T-cell (primary cell): ENCODE data around the gene UPP2. TPM values are rescaled to one million over a fixed set of nuclear protein-coding genes. Genes with fewer than 3 reads are reported as not detected.

Experiments
- ATAC-seq, 4 experiments: fragments of 200-7000 bp in 3 of 4; fragments of 150-1000 bp in 1 of 4; cut with Tn5 transposase; replicated peaks in 1 of 4; 1 replicate in 3 of 4; 2 replicates in 1 of 4; pipeline ENCODE4 v1.10.0; 2021; ENCODE audit warnings: moderate library complexity in 3 of 4, mild to moderate bottlenecking in 2 of 4, moderate number of reproducible peaks in 1 of 4
- CTCF ChIA-PET, 2 donors: fragments of 300-600 bp; sonication (Branson Sonifier 250); formaldehyde crosslinking; loops; one replicate each; lab custom pipeline; 2022; ENCODE audit warnings: antibody characterized with exemption in 2 of 2; lab: Charles Lee
- POLR2A ChIA-PET, 2 donors: fragments of 300-600 bp; sonication (Branson Sonifier 250); formaldehyde crosslinking; loops; one replicate each; lab custom pipeline; 2022; ENCODE audit warnings: antibody characterized with exemption in 2 of 2; lab: Charles Lee
- DNase-seq, 35 experiments: peaks; one replicate each; pipeline versions ENCODE4 v3.0.0 to v3.0.0-alpha.2; 2013 to 2023
- H3K27ac ChIP-seq: one replicate; pipeline ENCODE4 v1.5.1; 2013; ENCODE audit warnings: low read length
- H3K27me3 ChIP-seq, 2 experiments: replicated peaks in 1 of 2; 1 replicate in 1 of 2; 2 replicates in 1 of 2; pipeline versions ENCODE4 v1.6.1 to v1.7.0; 2013; ENCODE audit warnings: low read length in 1 of 2, mixed read lengths in 1 of 2; ENCODE audit not compliant: control insufficient read depth in 2 of 2, insufficient read depth in 2 of 2; ENCODE audit errors: extremely low read depth in 1 of 2
- H3K36me3 ChIP-seq, 2 donors: 1 replicate in 1 of 2; 2 replicates in 1 of 2; pipeline versions ENCODE4 v1.6.1 to v1.7.0; 2013; ENCODE audit warnings: low read length in 1 of 2; ENCODE audit not compliant: control insufficient read depth in 2 of 2, insufficient read depth in 1 of 2; ENCODE audit errors: extremely low read depth in 1 of 2
- H3K4me1 ChIP-seq, 2 experiments: 1 replicate in 1 of 2; 2 replicates in 1 of 2; pipeline versions ENCODE4 v1.6.1 to v1.7.0; 2013; ENCODE audit warnings: low read length in 2 of 2, mixed read lengths in 1 of 2; ENCODE audit not compliant: insufficient read depth in 2 of 2, control insufficient read depth in 1 of 2; ENCODE audit errors: extremely low read depth in 1 of 2
- H3K4me3 ChIP-seq, 2 donors: 1 replicate in 1 of 2; 2 replicates in 1 of 2; pipeline versions ENCODE4 v1.5.1 to v1.7.0; 2013; ENCODE audit warnings: mild to moderate bottlenecking in 2 of 2, low read length in 1 of 2, moderate library complexity in 1 of 2; ENCODE audit not compliant: control insufficient read depth in 1 of 2; ENCODE audit errors: extremely low read depth in 1 of 2
- H3K9me3 ChIP-seq: 2 replicates; pipeline ENCODE4 v1.7.0; 2013
- H3K27ac Mint-ChIP-seq, 2 donors: one replicate each; pipeline ENCODE4 v1.8.0; 2020 to 2021; ENCODE audit warnings: mild to moderate bottlenecking in 2 of 2, mixed read lengths in 2 of 2
- H3K27me3 Mint-ChIP-seq, 2 donors: one replicate each; pipeline ENCODE4 v1.8.0; 2021 to 2022; ENCODE audit warnings: mixed read lengths in 2 of 2
- H3K36me3 Mint-ChIP-seq: one replicate; pipeline ENCODE4 v1.8.0; 2021; ENCODE audit warnings: mixed read lengths
- H3K4me1 Mint-ChIP-seq, 3 donors: one replicate each; pipeline ENCODE4 v1.8.0; 2020 to 2022; ENCODE audit warnings: mixed read lengths in 3 of 3, mild to moderate bottlenecking in 1 of 3
- H3K4me3 Mint-ChIP-seq, 3 donors: one replicate each; pipeline ENCODE4 v1.8.0; 2020 to 2022; ENCODE audit warnings: mild to moderate bottlenecking in 3 of 3, mixed read lengths in 3 of 3, moderate library complexity in 3 of 3
- H3K9me3 Mint-ChIP-seq, 3 donors: one replicate each; pipeline ENCODE4 v1.8.0; 2020 to 2022; ENCODE audit warnings: mixed read lengths in 3 of 3
- WGBS: methylation state at CpG from one replicate; pipeline ENCODE4 v1.1.5; 2013; ENCODE audit warnings: missing lambda C conversion rate; ENCODE audit not compliant: insufficient coverage; 5-methylcytosine and 5-hydroxymethylcytosine counted together
- total RNA-seq, 35 experiments: library from RNA in 6 of 35; stranded (reverse) in 6 of 35; fragments of 120-200 nt in 1 of 35; gene quantifications; one replicate each; pipeline versions ENCODE4 v1.2.1 to v1.2.4 and lab custom pipeline; 2013 to 2026

UPP2 gene
- total RNA-seq, 5 donors from 2014 or later (not counting 1 experiment from before 2014, with no cell fraction given) = not detected

GRCh38 chr2:158066046-158066713 is 35.5 kb upstream of the UPP2 start:
- H3K27ac Mint-ChIP-seq = no peak overlapping the region
- H3K36me3 Mint-ChIP-seq = no peaks in the 10 kb centered on the region
- H3K4me3 Mint-ChIP-seq = no peak overlapping the region
- H3K36me3 ChIP-seq = no peaks in the 10 kb centered on the region
- ChIA-PET POLR2A (no interaction called here), CTCF (no interaction called here)
- no peaks in the 10 kb centered on the region for H3K4me1 Mint-ChIP-seq
- no peak for DNase-seq
- no peak overlapping the region for H3K4me3 ChIP-seq
- no peaks in the 10 kb centered on the region for H3K9me3 ChIP-seq
- H3K4me1 ChIP-seq = no peaks in the 10 kb centered on the region
- WGBS = no CpG with 5 or more reads among the region's 3 CpGs
- H3K27me3 Mint-ChIP-seq = peaks cover 3 to 5% of the 10 kb centered on the region in 2 donors
- H3K27me3 ChIP-seq = peaks cover 0 to 8% of the 10 kb centered on the region in 2 experiments
- ATAC-seq = no peak
- H3K27ac ChIP-seq = no peak overlapping the region
- peaks cover 3 to 6% (median 3%) of the 10 kb centered on the region in 3 donors for H3K9me3 Mint-ChIP-seq

DNA sequence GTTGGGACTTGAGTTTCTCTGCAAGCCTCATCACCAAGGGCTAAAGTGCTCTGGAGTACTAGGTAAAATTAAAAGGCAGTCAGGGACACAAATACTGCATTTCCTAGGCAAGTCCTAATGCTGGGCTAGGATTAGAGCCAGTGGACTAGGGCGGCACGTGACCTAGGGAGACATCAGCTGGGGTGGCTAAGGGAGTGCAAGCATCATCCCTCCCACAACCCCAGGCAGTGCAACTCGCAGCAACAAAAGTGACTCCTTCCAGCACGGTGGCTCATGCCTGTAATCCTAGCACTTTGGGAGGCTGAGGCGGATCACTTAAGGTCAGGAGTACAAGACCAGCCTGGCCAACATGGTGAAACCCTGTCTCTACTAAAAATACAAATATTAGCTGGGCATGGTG is 30.7 kb upstream of the UPP2 start:
- CTCF ChIA-PET = interaction anchor here in 1 of 2 donors (0.6 kb wide), 1 partner anchor 667 kb away, joined by 4 read pairs; no protein-coding TSS in a partner anchor
- no peaks in the 10 kb centered on the region for H3K9me3 ChIP-seq
- 83% methylated on average over 3 of the region's 5 CpGs for WGBS

DNA sequence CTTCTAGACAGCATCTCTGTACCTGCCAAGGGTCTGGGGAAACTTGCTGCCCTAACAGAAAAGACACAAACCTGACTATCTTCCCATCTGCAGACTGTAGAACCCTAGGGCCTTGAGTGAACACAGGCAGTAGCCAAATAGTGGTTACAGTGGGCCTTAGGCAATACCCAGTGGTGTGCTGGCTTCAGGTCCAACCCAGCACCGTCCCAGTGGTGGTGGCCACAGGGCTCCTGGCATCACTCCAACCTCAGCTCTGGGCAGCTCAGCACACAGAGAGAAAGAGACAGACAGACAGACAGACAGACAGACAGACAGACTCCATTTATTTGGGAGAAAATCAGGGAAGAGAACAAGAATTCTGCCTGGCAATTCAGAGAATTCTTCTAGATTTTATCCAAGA is 29.3 kb upstream of the UPP2 start:
- no peaks in the 10 kb centered on the region for H3K36me3 Mint-ChIP-seq
- 71% methylated on average over 1 of the region's 1 CpG for WGBS
- no peak overlapping the region for H3K4me3 ChIP-seq
- H3K27ac ChIP-seq = no peak overlapping the region
- POLR2A ChIA-PET = no interaction called here
- no peak for ATAC-seq
- no peak overlapping the region for H3K4me3 Mint-ChIP-seq
- peaks cover 5 to 8% (median 5%) of the 10 kb centered on the region in 3 donors for H3K9me3 Mint-ChIP-seq
- H3K36me3 ChIP-seq = no peaks in the 10 kb centered on the region
- DNase-seq = no peak
- no peaks in the 10 kb centered on the region for H3K4me1 ChIP-seq
- peaks cover 10 to 15% of the 10 kb centered on the region in 2 donors for H3K27me3 Mint-ChIP-seq
- no peak overlapping the region for H3K27ac Mint-ChIP-seq
- no peaks in the 10 kb centered on the region for H3K9me3 ChIP-seq
- peaks cover 0 to 14% of the 10 kb centered on the region in 2 experiments for H3K27me3 ChIP-seq
- H3K4me1 Mint-ChIP-seq = no peaks in the 10 kb centered on the region
- CTCF ChIA-PET = no interaction called here

More for the DNA sequence above, 30.7 kb upstream of the UPP2 start:
- ATAC-seq (no peak), DNase-seq (no peak)
- Histone ChIP-seq H3K4me1 (no peaks in the 10 kb centered on the region), H3K27ac (no peak overlapping the region), H3K36me3 (no peaks in the 10 kb centered on the region), H3K4me3 (no peak overlapping the region), H3K27me3 (peaks cover 0 to 14% of the 10 kb centered on the region in 2 experiments)
- no peaks in the 10 kb centered on the region for H3K4me1 Mint-ChIP-seq
- H3K27me3 Mint-ChIP-seq = peaks cover 10 to 15% of the 10 kb centered on the region in 2 donors
- H3K27ac Mint-ChIP-seq = no peak overlapping the region
- no peaks in the 10 kb centered on the region for H3K36me3 Mint-ChIP-seq
- no peak overlapping the region for H3K4me3 Mint-ChIP-seq
- POLR2A ChIA-PET = no interaction called here
- no peaks in the 10 kb centered on the region for H3K9me3 Mint-ChIP-seq

DNA sequence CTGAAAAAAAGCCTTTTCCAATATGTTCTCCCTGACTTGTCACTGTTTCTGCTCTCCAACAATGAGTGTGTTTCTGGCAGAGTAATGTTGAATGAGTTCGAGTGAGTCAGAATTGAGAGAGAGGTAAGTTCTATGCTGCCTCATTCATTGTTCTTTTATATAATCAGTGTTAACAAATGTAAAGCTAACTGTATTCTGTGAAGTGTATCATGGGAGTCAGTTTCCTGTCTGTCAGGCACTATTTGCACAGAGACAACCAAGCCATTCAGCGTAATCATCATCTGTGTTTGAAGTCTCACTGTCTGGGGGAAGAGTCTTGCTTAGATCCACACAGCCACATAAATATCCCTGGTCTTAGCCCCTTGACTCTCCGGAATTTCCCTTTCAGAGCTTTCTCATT is 22.0 kb upstream of the UPP2 start:
- Mint-ChIP-seq H3K36me3 (no peaks in the 10 kb centered on the region), H3K4me1 (no peaks in the 10 kb centered on the region), H3K4me3 (no peak overlapping the region), H3K27me3 (peaks cover 3 to 21% of the 10 kb centered on the region in 2 donors), H3K9me3 (peaks cover 5 to 9% (median 5%) of the 10 kb centered on the region in 3 donors), H3K27ac (no peak overlapping the region)
- POLR2A ChIA-PET = no interaction called here
- WGBS = no CpG with 5 or more reads among the region's 3 CpGs
- no peaks in the 10 kb centered on the region for H3K27me3 ChIP-seq
- no peaks in the 10 kb centered on the region for H3K4me1 ChIP-seq
- H3K27ac ChIP-seq = no peak overlapping the region
- CTCF ChIA-PET = no interaction called here
- ATAC-seq (no peak), DNase-seq (no peak)
- no peaks in the 10 kb centered on the region for H3K36me3 ChIP-seq
- no peak overlapping the region for H3K4me3 ChIP-seq
- H3K9me3 ChIP-seq = no peaks in the 10 kb centered on the region

GRCh38 chr2:158088093-158088492 is 13.6 kb upstream of the UPP2 start:
- ATAC-seq (no peak), DNase-seq (no peak)
- ChIA-PET CTCF (no interaction called here), POLR2A (no interaction called here)
- Mint-ChIP-seq H3K27me3 (peaks cover 10 to 19% of the 10 kb centered on the region in 2 donors), H3K4me1 (no peaks in the 10 kb centered on the region), H3K36me3 (no peaks in the 10 kb centered on the region), H3K27ac (no peak overlapping the region), H3K9me3 (peaks cover 5 to 18% (median 10%) of the 10 kb centered on the region in 3 donors), H3K4me3 (no peak overlapping the region)
- no peaks in the 10 kb centered on the region for H3K36me3 ChIP-seq
- no peak overlapping the region for H3K27ac ChIP-seq
- H3K4me1 ChIP-seq = no peaks in the 10 kb centered on the region
- H3K4me3 ChIP-seq = no peak overlapping the region
- no peaks in the 10 kb centered on the region for H3K9me3 ChIP-seq
- no CpG with 5 or more reads among the region's 3 CpGs for WGBS
- peaks cover 0 to 11% of the 10 kb centered on the region in 2 experiments for H3K27me3 ChIP-seq

DNA sequence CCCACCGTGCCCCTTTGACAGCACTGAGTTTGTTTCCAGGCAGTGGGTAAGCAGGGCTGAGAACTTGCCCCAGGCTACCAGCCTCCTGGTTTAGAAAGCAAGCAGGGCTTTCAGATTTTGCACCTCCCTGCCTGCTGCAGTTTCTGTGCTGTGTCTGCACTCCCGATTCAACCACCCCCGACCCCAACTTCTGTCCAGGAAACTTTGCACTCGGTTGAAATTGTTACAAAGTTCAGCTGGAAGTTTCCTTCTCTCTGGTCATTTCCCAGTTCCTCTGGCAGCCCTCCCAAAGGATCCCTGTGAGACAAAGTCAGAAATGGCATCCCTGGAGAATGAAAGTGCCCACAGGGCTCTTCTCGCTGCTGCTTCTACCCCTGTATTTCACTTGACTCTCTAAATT is 12.4 kb upstream of the UPP2 start:
- Mint-ChIP-seq H3K9me3 (peaks cover 5 to 18% (median 10%) of the 10 kb centered on the region in 3 donors), H3K27me3 (peaks cover 10 to 19% of the 10 kb centered on the region in 2 donors), H3K4me1 (no peaks in the 10 kb centered on the region), H3K27ac (no peak overlapping the region), H3K4me3 (no peak overlapping the region), H3K36me3 (no peaks in the 10 kb centered on the region)
- ATAC-seq (no peak), DNase-seq (no peak)
- H3K4me1 ChIP-seq = no peaks in the 10 kb centered on the region
- H3K9me3 ChIP-seq = no peaks in the 10 kb centered on the region
- H3K4me3 ChIP-seq = no peak overlapping the region
- ChIA-PET CTCF (no interaction called here), POLR2A (no interaction called here)
- peaks cover 0 to 11% of the 10 kb centered on the region in 2 experiments for H3K27me3 ChIP-seq
- no peak overlapping the region for H3K27ac ChIP-seq
- H3K36me3 ChIP-seq = no peaks in the 10 kb centered on the region
- 79% methylated on average over 4 of the region's 5 CpGs for WGBS
